Mesenchymal stem cell (in vitro differentiated cells and primary cell): ENCODE results near the gene RPS15.

Source experiments
- DNase-seq: peaks from one replicate; pipeline ENCODE4 v3.0.0-alpha.2; 2013
- H2AFZ ChIP-seq: one replicate; pipeline ENCODE4 v1.6.1; 2013; ENCODE audit warnings: low read depth, mild to moderate bottlenecking, control low read depth, inconsistent platforms, low read length, moderate library complexity
- H2AK5ac ChIP-seq: 2 replicates; pipeline ENCODE4 v1.6.1; 2013; ENCODE audit warnings: low read length, moderate library complexity, mild to moderate bottlenecking, inconsistent platforms; ENCODE audit not compliant: severe bottlenecking
- H2BK120ac ChIP-seq: one replicate; pipeline ENCODE4 v1.6.1; 2013; ENCODE audit warnings: low read depth, mild to moderate bottlenecking, inconsistent platforms, low read length, moderate library complexity
- H2BK12ac ChIP-seq, 2 experiments: one replicate each; pipeline ENCODE4 v1.6.1; 2013; ENCODE audit warnings: inconsistent platforms in 2 of 2, low read length in 2 of 2, mild to moderate bottlenecking in 2 of 2, moderate library complexity in 2 of 2, control low read depth in 1 of 2
- H2BK15ac ChIP-seq: one replicate; pipeline ENCODE4 v1.6.1; 2013; ENCODE audit warnings: mild to moderate bottlenecking, low read depth, inconsistent platforms; ENCODE audit not compliant: poor library complexity, severe bottlenecking
- H2BK5ac ChIP-seq: 2 replicates; pipeline ENCODE4 v1.6.1; 2013; ENCODE audit warnings: low read depth, mild to moderate bottlenecking, low read length, control low read depth, inconsistent platforms; ENCODE audit not compliant: poor library complexity, severe bottlenecking
- H3K14ac ChIP-seq, 2 experiments: one replicate each; pipeline ENCODE4 v1.6.1; 2013; ENCODE audit warnings: inconsistent platforms in 2 of 2, low read length in 2 of 2, control low read depth in 1 of 2, mild to moderate bottlenecking in 1 of 2, moderate library complexity in 1 of 2
- H3K18ac ChIP-seq, 2 experiments: one replicate each; pipeline ENCODE4 v1.6.1; 2013; ENCODE audit warnings: inconsistent platforms in 2 of 2, low read length in 2 of 2, control low read depth in 1 of 2, low read depth in 1 of 2, mild to moderate bottlenecking in 1 of 2
- H3K23ac ChIP-seq, 2 experiments: one replicate each; pipeline ENCODE4 v1.6.1; 2013; ENCODE audit warnings: inconsistent platforms in 2 of 2, low read length in 2 of 2, mild to moderate bottlenecking in 2 of 2, moderate library complexity in 2 of 2, control low read depth in 1 of 2
- H3K27ac ChIP-seq: 2 replicates; pipeline ENCODE4 v1.5.1; 2013; ENCODE audit warnings: mild to moderate bottlenecking, moderate library complexity, low read length, control low read depth, inconsistent platforms; ENCODE audit not compliant: poor library complexity, severe bottlenecking
- H3K27me3 ChIP-seq, 2 experiments: 2 replicates each; pipeline versions ENCODE4 v1.6.1 to v1.7.0; 2013; ENCODE audit warnings: low read length in 2 of 2, mild to moderate bottlenecking in 2 of 2, moderate library complexity in 2 of 2, control low read depth in 1 of 2, inconsistent platforms in 1 of 2; ENCODE audit not compliant: control insufficient read depth in 1 of 2, insufficient read depth in 1 of 2
- H3K36me3 ChIP-seq, 2 experiments: 2 replicates each; pipeline versions ENCODE4 v1.6.1 to v1.7.0; 2013; ENCODE audit warnings: low read length in 2 of 2, control low read depth in 1 of 2, inconsistent platforms in 1 of 2, low read depth in 1 of 2, mild to moderate bottlenecking in 1 of 2; ENCODE audit not compliant: insufficient read depth in 2 of 2, control insufficient read depth in 1 of 2
- H3K4ac ChIP-seq, 2 experiments: one replicate each; pipeline ENCODE4 v1.6.1; 2013; ENCODE audit warnings: inconsistent platforms in 2 of 2, low read length in 2 of 2, mild to moderate bottlenecking in 2 of 2, moderate library complexity in 2 of 2, control low read depth in 1 of 2, low read depth in 1 of 2
- H3K4me1 ChIP-seq: 2 replicates; pipeline ENCODE4 v1.6.1; 2013; ENCODE audit warnings: low read depth, low read length, control low read depth; ENCODE audit not compliant: control insufficient read depth, insufficient read depth
- H3K4me2 ChIP-seq: 2 replicates; pipeline ENCODE4 v1.6.1; 2013; ENCODE audit warnings: low read length, mild to moderate bottlenecking, inconsistent platforms; ENCODE audit not compliant: poor library complexity, severe bottlenecking
- H3K4me3 ChIP-seq, 2 experiments: 2 replicates each; pipeline versions ENCODE4 v1.5.1 to v1.7.0; 2013; ENCODE audit warnings: low read length in 2 of 2, mild to moderate bottlenecking in 2 of 2, control low read depth in 1 of 2, low read depth in 1 of 2; ENCODE audit not compliant: insufficient read depth in 1 of 2
- H3K79me1 ChIP-seq: replicated peaks from 2 replicates; pipeline ENCODE4 v1.6.1; 2013; ENCODE audit warnings: mild to moderate bottlenecking, control low read depth, low read length, inconsistent platforms; ENCODE audit not compliant: poor library complexity, severe bottlenecking
- H3K9ac ChIP-seq: 2 replicates; pipeline ENCODE4 v1.7.0; 2013; ENCODE audit warnings: mild to moderate bottlenecking, low read length, moderate library complexity
- H3K9me3 ChIP-seq: 2 replicates; pipeline ENCODE4 v1.7.0; 2013; ENCODE audit warnings: mild to moderate bottlenecking, low read length; ENCODE audit not compliant: control insufficient read depth
- H4K8ac ChIP-seq: one replicate; pipeline ENCODE4 v1.6.1; 2013; ENCODE audit warnings: inconsistent platforms, mild to moderate bottlenecking, low read length, moderate library complexity
- H4K91ac ChIP-seq: one replicate; pipeline ENCODE4 v1.6.1; 2013; ENCODE audit warnings: mild to moderate bottlenecking, low read length, inconsistent platforms
- WGBS: methylation state at CpG from one replicate; pipeline ENCODE4 v1.1.7; 2013; ENCODE audit warnings: mixed read lengths; 5-methylcytosine and 5-hydroxymethylcytosine counted together

RPS15 gene

DNA sequence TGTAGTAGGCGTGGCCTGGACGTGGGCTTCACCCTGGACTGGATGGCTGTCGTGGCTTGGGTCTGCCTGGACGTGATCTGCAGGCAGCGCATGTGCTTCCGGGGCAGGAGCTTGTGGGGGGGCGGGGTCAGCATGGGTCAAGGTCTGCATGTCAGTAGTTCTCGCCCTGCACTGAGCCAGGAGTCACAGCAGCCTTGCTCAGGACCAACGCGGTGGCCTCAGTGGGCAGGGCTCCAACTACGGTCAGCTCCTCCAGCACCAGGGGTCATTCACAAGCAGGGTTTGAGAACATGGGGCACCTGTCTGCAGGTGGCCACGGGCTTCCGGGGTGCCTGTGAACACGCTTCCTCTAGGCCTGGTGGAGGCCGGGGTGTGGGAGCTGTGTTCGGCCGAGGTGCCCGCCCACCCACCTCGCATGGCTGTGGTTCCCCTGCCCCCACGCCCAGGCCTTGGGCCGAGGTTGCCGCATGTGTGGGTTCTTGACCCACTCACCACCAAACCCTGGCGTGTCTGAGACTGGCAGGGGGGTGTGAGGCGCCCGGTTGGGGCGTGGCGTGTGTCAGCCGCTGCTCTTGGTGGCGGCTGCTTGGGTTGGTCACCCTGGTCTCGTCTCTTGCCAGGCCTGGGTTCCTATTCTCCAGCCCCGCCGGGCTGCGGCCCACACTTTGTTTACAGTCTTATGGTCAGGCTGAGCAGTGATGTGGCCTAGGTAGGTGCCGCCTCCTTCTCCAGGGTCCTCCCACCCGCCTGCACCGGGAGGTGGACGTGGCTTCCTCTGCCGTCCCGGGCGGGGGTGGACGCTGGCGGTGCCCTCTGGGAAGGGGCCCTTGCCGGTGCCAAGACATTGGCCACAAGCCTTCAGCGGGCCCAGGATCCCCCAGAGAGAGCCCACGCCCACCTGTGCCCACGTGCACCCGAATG lies 4.8 kb upstream of the RPS15 start:
- Histone ChIP-seq H3K18ac (no peak overlapping the region), H3K4me1 (peaks cover 7% of the 10 kb centered on the region), H3K9ac (no peak overlapping the region), H3K4me2 (no peak overlapping the region), H3K23ac (no peak overlapping the region), H4K8ac (no peak overlapping the region), H3K14ac (no peak overlapping the region), H2BK15ac (no peak overlapping the region), H3K36me3 (peaks cover 63 to 70% of the 10 kb centered on the region in 2 experiments), H2BK12ac (no peak overlapping the region), H4K91ac (no peak overlapping the region), H2BK5ac (no peak overlapping the region), H3K4ac (no peak overlapping the region), H2BK120ac (no peak overlapping the region), H2AFZ (no peak overlapping the region), H3K9me3 (no peaks in the 10 kb centered on the region), H3K4me3 (no peak overlapping the region), H3K27ac (no peak overlapping the region), H2AK5ac (no peak overlapping the region), H3K79me1 (peaks cover 55% of the 10 kb centered on the region), H3K27me3 (no peaks in the 10 kb centered on the region)
- 95% methylated on average over 42 of the region's 47 CpGs for WGBS
- no peak for DNase-seq

DNA sequence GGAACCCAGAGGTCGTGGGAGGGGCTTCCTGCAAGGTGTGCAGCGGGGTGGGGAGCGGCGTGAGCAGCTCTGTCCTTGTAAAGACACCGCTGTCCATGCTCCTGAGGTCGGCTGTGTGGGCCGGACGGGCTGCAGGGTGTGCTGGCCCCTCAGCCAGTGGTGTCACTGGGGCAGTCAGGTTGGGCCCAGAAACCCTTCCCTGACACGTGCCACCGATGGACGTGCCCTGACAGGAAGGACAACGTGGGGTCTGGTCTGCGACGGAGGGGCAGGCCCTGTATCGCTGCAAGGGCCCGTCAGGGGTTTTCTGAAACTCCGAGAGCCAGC lies 4.2 kb upstream of the RPS15 start:
- Histone ChIP-seq H2BK5ac (no peak overlapping the region), H3K23ac (no peak overlapping the region), H3K4ac (no peak overlapping the region), H3K36me3 (peaks cover 58 to 64% of the 10 kb centered on the region in 2 experiments), H2AK5ac (no peak overlapping the region), H2BK12ac (no peak overlapping the region), H3K27me3 (no peaks in the 10 kb centered on the region), H4K8ac (no peak overlapping the region), H3K27ac (no peak overlapping the region), H2BK120ac (no peak overlapping the region), H3K4me1 (peaks cover 7% of the 10 kb centered on the region), H2AFZ (no peak overlapping the region), H4K91ac (no peak overlapping the region), H3K9ac (no peak overlapping the region), H3K18ac (no peak overlapping the region), H3K4me2 (no peak overlapping the region), H3K14ac (no peak overlapping the region), H3K4me3 (no peak overlapping the region), H3K9me3 (no peaks in the 10 kb centered on the region), H2BK15ac (no peak overlapping the region), H3K79me1 (peaks cover 51% of the 10 kb centered on the region)
- DNase-seq, result no peak
- over 99% methylated on average over 17 of the region's 17 CpGs for WGBS

DNA sequence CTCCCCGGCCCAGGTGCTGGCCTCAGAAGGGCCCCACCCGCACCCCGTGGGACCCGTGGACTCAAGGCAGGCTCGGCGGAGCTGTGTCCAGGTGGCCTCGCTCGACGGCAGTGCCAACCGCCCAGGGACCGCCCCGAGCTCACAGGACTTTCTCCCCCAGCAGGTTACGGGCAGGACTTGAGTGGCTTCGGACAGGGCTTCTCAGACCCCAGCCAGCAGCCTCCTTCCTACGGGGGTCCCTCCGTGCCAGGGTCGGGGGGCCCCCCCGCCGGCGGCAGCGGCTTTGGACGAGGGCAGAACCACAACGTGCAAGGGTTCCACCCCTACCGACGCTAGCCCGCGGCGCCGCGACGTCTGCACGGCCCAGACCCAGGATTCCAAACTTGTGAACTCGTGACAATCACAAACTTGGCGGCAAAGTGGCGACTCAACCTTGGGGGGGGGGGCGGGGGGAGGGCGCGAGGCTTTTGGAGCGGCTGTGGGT lies 3.6 kb upstream of the RPS15 start:
- no peak overlapping the region for H3K18ac ChIP-seq
- H3K9me3 ChIP-seq, result no peaks in the 10 kb centered on the region
- H3K23ac ChIP-seq, result no peak overlapping the region
- H3K4me3 ChIP-seq, result no peak overlapping the region
- DNase-seq, result no peak
- H2AFZ ChIP-seq, result no peak overlapping the region
- peaks cover 9% of the 10 kb centered on the region for H3K4me1 ChIP-seq
- H2BK15ac ChIP-seq, result no peak overlapping the region
- WGBS, result 94% methylated on average over 38 of the region's 39 CpGs
- H3K27ac ChIP-seq, result no peak overlapping the region
- H2BK12ac ChIP-seq, result no peak overlapping the region
- no peak overlapping the region for H4K8ac ChIP-seq
- H2BK5ac ChIP-seq, result no peak overlapping the region
- H4K91ac ChIP-seq, result no peak overlapping the region
- no peak overlapping the region for H2AK5ac ChIP-seq
- no peak overlapping the region for H2BK120ac ChIP-seq
- H3K4ac ChIP-seq, result no peak overlapping the region
- H3K14ac ChIP-seq, result no peak overlapping the region
- peaks cover 55 to 62% of the 10 kb centered on the region in 2 experiments for H3K36me3 ChIP-seq
- H3K9ac ChIP-seq, result no peak overlapping the region
- peaks cover 44% of the 10 kb centered on the region for H3K79me1 ChIP-seq
- no peaks in the 10 kb centered on the region for H3K27me3 ChIP-seq
- no peak overlapping the region for H3K4me2 ChIP-seq

DNA sequence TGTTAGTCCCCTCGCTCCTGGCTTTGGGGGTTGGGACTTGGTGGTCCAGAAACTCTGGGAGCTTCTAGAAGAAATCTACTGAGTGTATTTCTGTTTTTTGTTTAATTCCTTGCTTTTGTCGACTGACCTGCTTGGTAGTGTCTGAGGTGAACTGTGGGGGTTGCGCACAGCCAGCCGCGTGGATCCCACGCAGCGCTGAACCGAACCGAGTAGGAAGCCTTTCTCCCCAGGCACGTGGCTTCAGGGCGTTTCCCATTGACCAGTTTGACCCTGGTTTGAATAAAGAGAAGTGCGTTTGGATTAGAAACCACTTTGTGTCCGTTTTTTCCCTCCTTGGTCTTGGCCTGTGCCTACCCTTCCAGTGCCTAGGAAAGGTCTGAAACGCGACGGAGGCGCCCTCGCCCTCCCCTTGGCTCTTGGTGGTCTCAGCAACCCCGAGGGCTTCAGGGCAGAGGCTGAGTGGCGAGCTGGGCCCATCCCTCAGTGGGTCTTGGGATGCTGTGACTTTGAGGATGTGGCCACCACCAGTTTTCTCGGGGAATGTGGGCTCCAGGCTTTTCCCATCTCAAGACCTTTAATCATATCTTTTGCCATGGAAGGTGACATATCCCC lies 2.7 kb upstream of the RPS15 start:
- Histone ChIP-seq H3K14ac (no peak overlapping the region), H3K4ac (no peak overlapping the region), H3K23ac (no peak overlapping the region), H4K91ac (no peak overlapping the region), H2BK15ac (no peak overlapping the region), H3K4me2 (no peak overlapping the region), H3K79me1 (peaks cover 37% of the 10 kb centered on the region), H4K8ac (no peak overlapping the region), H2AFZ (no peak overlapping the region), H2BK5ac (no peak overlapping the region), H2BK120ac (no peak overlapping the region), H3K27me3 (no peaks in the 10 kb centered on the region), H2AK5ac (no peak overlapping the region), H3K4me1 (peaks cover 17% of the 10 kb centered on the region), H3K4me3 (no peak overlapping the region), H3K36me3 (peaks cover 55 to 62% of the 10 kb centered on the region in 2 experiments), H3K27ac (no peak overlapping the region), H3K9ac (no peak overlapping the region), H3K9me3 (no peaks in the 10 kb centered on the region), H2BK12ac (no peak overlapping the region), H3K18ac (no peak overlapping the region)
- DNase-seq, result no peak
- 93% methylated on average over 21 of the region's 21 CpGs for WGBS
